ENCODE data around the gene MAST1. TPM values are rescaled to one million over a fixed set of nuclear protein-coding genes. Genes with fewer than 3 reads are reported as not detected.
A peak's percentile ranks its signal among the peaks of the same experiment; 100 is the strongest.
"Not testable (repeated sequence)": the region's sequence is repeated elsewhere in the genome, so short reads cannot be mapped to it uniquely, and the experiment has no call there.

The MAST1 gene
- total and polyA plus RNA-seq, 8 donors = 0.43 to 33.9 (median 1.3) TPM; not detected in 1

DNA sequence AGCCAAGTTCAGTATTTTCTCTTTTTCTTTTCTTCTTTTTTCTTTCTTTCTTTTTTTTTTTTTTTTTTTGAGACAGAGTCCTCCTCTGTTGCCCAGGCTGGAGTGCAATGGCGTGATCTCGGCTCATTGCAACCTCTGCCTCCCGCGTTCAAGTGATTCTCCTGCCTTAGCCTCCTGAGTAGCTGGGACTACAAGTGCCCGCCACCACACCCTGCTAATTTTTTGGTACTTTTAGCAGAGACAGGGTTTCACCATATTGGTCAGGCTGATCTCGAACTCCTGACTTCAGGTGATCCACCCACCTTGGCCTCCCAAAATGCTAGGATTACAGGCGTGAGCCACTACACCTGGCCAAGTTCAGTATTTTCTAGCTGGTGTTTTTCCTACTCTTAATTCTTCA, 40.7 kb upstream of the MAST1 start:
- 94 to 97% (median 95%) methylated on average over 7 of the region's 7 CpGs for WGBS, 5 donors
- peaks cover 12 to 38% (median 33%) of the 10 kb centered on the region in 4 donors for H3K36me3 ChIP-seq
- H3K4me3 ChIP-seq; intact Hi-C loops (cut with DNase I; ENCODE audit: low total_unique reads); H3K9me3 ChIP-seq; H3K27me3 ChIP-seq; DNase-seq; H3K27ac ChIP-seq: not testable (repeated sequence)
- peaks cover 30 to 65% (median 51%) of the 10 kb centered on the region in 4 donors for H3K4me1 ChIP-seq
- TF ChIP-seq POLR2AphosphoS5 (IDR thresholded peaks at IDR 0.05) = peak in 1 of 3 donors; percentile 9

DNA sequence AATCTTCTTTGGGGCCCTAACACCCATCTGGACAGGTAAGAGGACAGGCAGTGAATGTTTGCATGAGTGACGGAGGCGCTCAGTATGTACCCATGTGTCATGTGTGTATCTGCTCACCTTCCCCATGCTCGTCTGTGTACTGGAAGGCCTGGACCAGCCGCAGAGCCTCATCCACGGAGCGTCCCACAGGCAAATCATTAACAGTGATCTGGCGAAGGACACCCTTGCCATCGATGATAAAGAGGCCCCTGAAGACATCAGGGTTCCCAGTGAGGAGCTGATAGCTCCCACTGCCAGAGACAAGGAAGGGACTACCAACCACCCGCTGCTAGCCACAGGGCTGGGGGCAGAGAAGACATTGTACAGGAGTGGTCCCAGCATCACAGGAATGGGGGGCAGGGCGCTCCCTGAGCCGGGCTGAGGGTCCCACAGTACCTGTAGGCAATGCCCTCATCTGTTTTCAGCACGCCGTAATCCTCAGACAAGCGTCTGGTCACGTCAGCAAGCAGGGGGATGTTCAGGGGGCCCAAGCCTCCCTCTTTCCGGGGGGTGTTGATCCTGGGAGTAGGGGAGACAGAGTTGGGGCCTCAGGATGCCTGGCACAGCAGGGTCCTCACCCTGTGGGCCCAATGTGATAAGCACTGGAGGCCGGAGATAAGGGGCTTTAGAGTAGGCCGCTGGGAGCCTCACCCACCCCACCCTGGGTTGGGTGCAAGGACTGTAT, 38.4 kb upstream of the MAST1 start:
- H3K4me3 ChIP-seq = peak overlapping the region; percentile 80 to 86 (median 80)
- WGBS, 5 donors = 74 to 92% (median 81%) methylated on average over 15 to 18 of the region's 18 CpGs
- no peak for DNase-seq

DNA sequence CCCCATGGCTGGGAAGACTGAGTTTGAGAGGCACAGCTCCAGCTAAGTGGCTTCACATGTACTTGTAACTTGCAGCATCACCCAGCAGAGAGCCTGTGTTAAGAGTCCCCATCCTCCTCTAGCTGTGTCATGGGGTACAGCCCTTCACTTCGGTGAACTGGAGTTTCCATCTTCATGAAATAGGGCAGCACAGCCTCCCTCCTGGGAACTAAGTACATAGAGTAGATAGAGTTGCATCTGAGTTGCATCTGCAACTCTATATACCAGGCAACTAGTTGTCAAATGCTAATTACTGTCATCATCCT, 37.9 kb upstream of the MAST1 start:
- intact Hi-C loops (cut with DNase I; ENCODE audit: low total_unique reads) = loop anchor here (5.0 kb wide), 1 partner anchor 33 kb away; no protein-coding TSS in a partner anchor
- Histone ChIP-seq H3K27ac (peak overlapping the region in 4 of 5 donors; percentile 4 to 86 (median 84)), H3K9me3 (no peaks in the 10 kb centered on the region), H3K36me3 (peaks cover 12 to 38% (median 33%) of the 10 kb centered on the region in 4 donors), H3K27me3 (peaks cover 0 to 6% (median 0%) of the 10 kb centered on the region in 3 donors), H3K4me1 (peaks cover 20 to 54% (median 39%) of the 10 kb centered on the region in 4 donors), H3K4me3 (peak overlapping the region; percentile 80 to 86 (median 80))
- no peak for DNase-seq
- no peak for TF ChIP-seq POLR2AphosphoS5 (IDR thresholded peaks at IDR 0.05)
- no peak for TF ChIP-seq EP300 (IDR thresholded peaks at IDR 0.05)
- no peak for TF ChIP-seq POLR2A (IDR thresholded peaks at IDR 0.05)
- TF ChIP-seq, protein P1, sequence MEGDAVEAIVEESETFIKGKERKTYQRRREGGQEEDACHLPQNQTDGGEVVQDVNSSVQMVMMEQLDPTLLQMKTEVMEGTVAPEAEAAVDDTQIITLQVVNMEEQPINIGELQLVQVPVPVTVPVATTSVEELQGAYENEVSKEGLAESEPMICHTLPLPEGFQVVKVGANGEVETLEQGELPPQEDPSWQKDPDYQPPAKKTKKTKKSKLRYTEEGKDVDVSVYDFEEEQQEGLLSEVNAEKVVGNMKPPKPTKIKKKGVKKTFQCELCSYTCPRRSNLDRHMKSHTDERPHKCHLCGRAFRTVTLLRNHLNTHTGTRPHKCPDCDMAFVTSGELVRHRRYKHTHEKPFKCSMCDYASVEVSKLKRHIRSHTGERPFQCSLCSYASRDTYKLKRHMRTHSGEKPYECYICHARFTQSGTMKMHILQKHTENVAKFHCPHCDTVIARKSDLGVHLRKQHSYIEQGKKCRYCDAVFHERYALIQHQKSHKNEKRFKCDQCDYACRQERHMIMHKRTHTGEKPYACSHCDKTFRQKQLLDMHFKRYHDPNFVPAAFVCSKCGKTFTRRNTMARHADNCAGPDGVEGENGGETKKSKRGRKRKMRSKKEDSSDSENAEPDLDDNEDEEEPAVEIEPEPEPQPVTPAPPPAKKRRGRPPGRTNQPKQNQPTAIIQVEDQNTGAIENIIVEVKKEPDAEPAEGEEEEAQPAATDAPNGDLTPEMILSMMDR (IDR thresholded peaks at IDR 0.05) = no peak
- WGBS, 5 donors = 25 to 90% (median 55%) methylated on average over 1 of the region's 1 CpG

More for the DNA sequence above, 38.4 kb upstream of the MAST1 start:
- H3K4me1 ChIP-seq = peaks cover 20 to 58% (median 41%) of the 10 kb centered on the region in 4 donors
- peaks cover 12 to 38% (median 33%) of the 10 kb centered on the region in 4 donors for H3K36me3 ChIP-seq
- TF ChIP-seq POLR2A (IDR thresholded peaks at IDR 0.05) (no peak), EP300 (IDR thresholded peaks at IDR 0.05) (no peak), POLR2AphosphoS5 (IDR thresholded peaks at IDR 0.05) (no peak)
- TF ChIP-seq, protein P1 (IDR thresholded peaks at IDR 0.05) = no peak
- peak overlapping the region in 3 of 5 donors; percentile 4 to 86 (median 86) for H3K27ac ChIP-seq
- H3K9me3 ChIP-seq = no peaks in the 10 kb centered on the region
- peaks cover 0 to 6% (median 0%) of the 10 kb centered on the region in 3 donors for H3K27me3 ChIP-seq
- intact Hi-C loops (cut with DNase I; ENCODE audit: low total_unique reads) = loop anchor here (5.0 kb wide), 1 partner anchor 33 kb away; no protein-coding TSS in a partner anchor

DNA sequence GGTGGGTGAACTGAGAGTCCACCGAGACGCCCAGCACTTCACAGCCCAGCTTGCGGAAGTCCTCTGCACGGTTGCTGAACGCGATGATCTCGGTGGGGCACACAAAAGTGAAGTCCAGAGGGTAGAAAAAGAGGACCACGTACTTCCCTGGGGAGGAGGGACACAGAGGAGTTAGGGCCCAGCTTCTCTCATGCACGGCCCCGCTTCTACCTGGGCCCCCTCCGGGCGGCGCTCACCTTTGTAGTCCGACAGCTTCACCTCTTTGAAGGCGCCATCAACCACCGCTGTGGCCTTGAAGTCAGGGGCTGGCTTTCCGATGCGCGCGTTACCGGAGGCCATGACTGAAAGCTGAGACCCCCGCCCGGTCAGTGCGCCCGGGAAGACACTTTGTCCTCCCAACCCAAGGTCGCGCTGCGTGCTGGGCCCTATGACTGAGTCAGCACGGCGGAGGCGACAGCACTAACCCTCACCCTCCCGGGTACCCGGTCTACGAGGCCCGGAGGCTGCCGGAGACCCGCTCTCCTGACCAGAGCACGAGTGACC, 37.3 kb upstream of the MAST1 start:
- peaks cover 0 to 6% (median 0%) of the 10 kb centered on the region in 3 donors for H3K27me3 ChIP-seq
- H3K27ac ChIP-seq = peak overlapping the region; percentile 76 to 86 (median 83)
- peak overlapping the region; percentile 80 to 86 (median 80) for H3K4me3 ChIP-seq
- no peaks in the 10 kb centered on the region for H3K9me3 ChIP-seq
- TF ChIP-seq POLR2A (IDR thresholded peaks at IDR 0.05) (no peak), EP300 (IDR thresholded peaks at IDR 0.05) (no peak), POLR2AphosphoS5 (IDR thresholded peaks at IDR 0.05) (no peak)
- TF ChIP-seq, protein P1 (IDR thresholded peaks at IDR 0.05) = no peak
- intact Hi-C loops (cut with DNase I; ENCODE audit: low total_unique reads) = loop anchor here (5.0 kb wide), 1 partner anchor 34 kb away; no protein-coding TSS in a partner anchor
- peak in 1 of 2 donors; percentile 55 for DNase-seq
- H3K4me1 ChIP-seq = peaks cover 16 to 50% (median 36%) of the 10 kb centered on the region in 4 donors
- peaks cover 12 to 38% (median 33%) of the 10 kb centered on the region in 4 donors for H3K36me3 ChIP-seq
- WGBS, 5 donors = 6 to 13% (median 8%) methylated on average over 22 to 38 of the region's 38 CpGs

All from stomach (tissue), 9 donors.